GM12875 (cell line): ENCODE measurements around the gene PURA.
A peak's percentile ranks its signal among the peaks of the same experiment; 100 is the strongest.
"Not testable (repeated sequence)": the region's sequence is repeated elsewhere in the genome, so short reads cannot be mapped to it uniquely, and the experiment has no call there.

Experiments
- H3K4me3 ChIP-seq: one replicate; pipeline ENCODE4 v1.5.1; 2011; ENCODE audit warnings: low read depth, low read length, control low read depth
- TF ChIP-seq, protein P1 (sequence below): IDR thresholded peaks from 2 replicates; pipeline ENCODE4 v1.5.1; 2011; ENCODE audit warnings: low read depth, mild to moderate bottlenecking, control low read depth, inconsistent platforms, low read length, moderate library complexity, borderline replicate concordance; ENCODE audit not compliant: insufficient read depth

The PURA gene

DNA sequence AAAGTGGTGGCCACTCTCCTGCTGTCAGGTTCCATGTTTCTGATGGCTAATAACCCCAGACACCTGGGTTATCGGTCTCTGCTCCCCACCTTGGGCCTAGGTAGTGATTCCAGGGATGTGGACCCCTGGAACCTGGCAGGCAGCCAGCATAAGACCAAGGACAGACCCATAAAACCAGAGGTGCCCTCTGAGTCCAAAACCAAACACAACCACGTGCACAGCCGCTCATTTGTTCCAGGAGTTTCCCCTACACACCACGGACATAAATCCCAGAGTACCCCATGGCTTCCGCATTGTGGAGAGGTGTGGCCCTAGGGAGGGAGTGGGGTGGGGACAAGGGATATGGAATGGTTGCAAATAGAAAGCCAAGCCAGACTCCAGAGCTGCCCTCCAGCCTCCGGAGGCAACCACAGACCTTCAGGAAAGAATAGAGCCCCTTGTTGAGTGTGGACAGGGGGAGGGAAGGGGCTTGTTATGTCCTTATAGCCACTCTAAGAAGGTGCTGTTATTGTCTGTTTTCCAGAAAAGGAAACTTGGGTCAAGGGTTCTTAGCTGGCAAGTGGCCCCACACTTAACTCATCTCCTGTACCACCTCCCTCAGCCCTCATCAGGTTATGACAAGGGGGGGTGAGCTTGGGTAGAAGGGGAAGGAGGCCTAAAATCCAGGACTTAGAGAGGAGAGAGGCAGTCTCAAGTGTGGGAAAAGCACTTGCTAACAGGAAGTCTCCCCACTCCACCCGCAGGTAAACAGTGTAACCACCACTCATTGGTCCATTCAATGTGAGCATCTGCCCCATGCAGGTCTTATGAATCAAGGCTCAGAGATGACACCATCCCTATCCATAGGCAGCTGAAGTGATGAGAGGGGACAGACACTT, 37.5 kb downstream of the PURA start:
- TF ChIP-seq, protein P1, sequence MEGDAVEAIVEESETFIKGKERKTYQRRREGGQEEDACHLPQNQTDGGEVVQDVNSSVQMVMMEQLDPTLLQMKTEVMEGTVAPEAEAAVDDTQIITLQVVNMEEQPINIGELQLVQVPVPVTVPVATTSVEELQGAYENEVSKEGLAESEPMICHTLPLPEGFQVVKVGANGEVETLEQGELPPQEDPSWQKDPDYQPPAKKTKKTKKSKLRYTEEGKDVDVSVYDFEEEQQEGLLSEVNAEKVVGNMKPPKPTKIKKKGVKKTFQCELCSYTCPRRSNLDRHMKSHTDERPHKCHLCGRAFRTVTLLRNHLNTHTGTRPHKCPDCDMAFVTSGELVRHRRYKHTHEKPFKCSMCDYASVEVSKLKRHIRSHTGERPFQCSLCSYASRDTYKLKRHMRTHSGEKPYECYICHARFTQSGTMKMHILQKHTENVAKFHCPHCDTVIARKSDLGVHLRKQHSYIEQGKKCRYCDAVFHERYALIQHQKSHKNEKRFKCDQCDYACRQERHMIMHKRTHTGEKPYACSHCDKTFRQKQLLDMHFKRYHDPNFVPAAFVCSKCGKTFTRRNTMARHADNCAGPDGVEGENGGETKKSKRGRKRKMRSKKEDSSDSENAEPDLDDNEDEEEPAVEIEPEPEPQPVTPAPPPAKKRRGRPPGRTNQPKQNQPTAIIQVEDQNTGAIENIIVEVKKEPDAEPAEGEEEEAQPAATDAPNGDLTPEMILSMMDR: no peak
- no peak overlapping the region for H3K4me3 ChIP-seq

DNA sequence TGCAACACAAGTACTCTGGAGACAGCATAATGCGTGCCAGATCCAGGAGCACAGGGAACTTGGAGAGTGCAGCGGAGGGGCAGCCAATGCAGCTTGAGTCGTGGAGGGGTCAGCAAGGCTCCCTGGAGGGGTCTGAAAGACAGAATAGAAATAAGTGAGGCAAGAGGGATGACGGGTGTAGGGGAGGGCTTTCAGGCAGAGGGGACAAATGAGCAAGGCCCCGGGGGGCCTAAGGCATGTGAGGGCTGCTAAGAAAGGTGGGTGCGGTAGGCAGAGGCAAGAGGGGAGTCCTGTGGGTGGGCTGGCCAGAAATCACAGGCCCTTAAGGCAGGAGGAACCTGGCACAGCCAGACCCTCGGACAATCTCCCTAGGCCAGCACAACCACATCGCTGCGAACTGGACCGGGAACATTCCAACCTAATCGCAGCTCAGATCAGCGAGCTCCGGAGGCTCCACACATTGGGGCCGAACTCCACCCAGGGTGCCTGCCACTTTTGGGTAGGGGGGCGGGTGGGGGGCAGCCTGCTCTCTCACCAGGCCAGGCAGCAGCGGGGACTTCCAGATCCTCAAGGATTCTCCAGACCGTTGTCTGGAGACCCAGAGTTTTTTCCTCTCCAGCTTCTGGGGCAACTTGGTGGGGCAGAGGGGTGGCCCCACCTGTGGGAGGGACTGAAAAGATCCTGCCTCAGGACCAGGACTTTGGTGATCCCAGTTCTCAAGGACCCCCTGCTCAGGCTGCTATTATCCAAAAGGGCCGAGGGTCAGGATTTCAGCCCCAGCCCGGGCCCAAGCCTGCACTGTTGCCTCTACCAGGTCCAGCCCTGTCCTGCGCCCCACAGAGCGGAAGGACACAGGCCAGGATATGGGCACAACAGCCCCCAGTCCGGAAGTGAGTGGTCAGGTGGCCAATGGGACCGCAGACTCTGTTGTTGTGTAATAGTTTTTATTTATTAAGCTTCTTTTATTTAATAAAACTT, 38.4 kb downstream of the PURA start:
- TF ChIP-seq, protein P1: no peak
- H3K4me3 ChIP-seq: no peak overlapping the region

DNA sequence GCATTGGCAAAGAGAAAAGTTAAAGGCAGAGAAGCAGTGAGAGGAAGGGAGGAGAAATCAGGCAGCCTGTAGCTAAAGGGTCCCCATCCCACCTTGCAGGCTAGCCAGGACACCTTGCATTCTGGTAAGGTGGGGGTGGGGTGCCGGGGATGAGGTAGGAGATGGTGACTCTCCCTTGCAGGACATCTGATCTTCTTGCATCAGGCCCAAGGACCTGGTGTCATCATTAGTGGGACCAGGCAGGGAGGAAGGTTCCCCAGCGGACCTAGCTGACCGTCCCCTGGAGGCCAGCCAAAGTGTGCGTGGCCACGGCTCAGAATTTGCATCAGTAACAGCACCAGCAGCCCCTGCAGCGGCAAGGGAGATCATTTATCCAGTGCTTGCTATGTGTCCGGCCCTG, 39.3 kb downstream of the PURA start:
- H3K4me3 ChIP-seq: no peak overlapping the region
- TF ChIP-seq, protein P1: no peak

DNA sequence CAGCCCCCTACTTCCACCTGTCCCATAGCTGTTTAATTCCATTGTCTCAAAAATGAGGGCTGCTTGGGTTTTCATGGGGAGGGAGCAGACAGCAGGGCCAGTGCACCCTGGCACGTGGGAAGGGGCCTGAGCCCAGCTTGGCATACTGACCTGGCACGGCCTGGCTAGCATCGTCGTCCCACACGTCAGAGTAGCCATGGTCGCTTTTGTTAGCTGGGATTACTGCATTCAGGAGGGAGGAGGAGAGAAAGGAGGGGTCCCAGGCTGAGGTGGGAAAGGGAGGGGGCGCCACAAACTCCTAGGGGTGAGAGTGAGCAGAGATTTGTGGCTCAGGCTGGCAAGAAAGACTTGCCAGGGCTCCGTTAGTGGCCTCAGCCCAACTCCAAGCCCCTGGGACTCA, 40.0 kb downstream of the PURA start:
- TF ChIP-seq, protein P1: no peak
- no peak overlapping the region for H3K4me3 ChIP-seq

DNA sequence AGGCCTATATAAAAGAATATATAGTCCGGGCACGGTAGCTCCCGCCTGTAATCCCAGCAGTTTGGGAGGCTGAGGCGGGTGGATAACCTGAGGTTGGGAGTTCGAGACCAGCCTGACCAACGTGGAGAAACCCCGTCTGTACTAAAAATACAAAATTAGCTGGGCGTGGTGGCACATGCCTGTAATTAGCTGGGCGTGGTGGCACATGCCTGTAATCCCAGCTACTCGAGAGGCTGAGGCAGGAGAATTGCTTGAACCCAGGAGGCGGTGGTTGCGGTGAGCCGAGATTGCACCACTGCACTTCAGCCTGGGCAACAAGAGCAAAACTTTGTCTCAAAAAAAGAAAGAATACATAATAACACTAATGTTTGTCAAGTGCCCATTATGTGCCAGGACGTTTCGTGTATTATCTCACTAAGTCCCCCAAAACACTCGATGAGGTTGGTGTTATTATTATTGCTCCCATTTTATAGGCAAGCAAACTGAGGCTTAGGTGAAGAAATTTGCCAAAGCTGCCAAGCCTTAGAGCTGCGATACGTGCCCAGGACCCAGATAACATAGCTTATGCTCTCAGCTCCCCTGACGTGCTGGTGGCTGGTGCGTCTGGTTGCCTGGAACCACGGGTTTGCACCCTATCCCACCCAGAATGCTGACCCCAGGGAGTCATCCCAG, 40.9 kb downstream of the PURA start:
- not testable (repeated sequence) for H3K4me3 ChIP-seq

DNA sequence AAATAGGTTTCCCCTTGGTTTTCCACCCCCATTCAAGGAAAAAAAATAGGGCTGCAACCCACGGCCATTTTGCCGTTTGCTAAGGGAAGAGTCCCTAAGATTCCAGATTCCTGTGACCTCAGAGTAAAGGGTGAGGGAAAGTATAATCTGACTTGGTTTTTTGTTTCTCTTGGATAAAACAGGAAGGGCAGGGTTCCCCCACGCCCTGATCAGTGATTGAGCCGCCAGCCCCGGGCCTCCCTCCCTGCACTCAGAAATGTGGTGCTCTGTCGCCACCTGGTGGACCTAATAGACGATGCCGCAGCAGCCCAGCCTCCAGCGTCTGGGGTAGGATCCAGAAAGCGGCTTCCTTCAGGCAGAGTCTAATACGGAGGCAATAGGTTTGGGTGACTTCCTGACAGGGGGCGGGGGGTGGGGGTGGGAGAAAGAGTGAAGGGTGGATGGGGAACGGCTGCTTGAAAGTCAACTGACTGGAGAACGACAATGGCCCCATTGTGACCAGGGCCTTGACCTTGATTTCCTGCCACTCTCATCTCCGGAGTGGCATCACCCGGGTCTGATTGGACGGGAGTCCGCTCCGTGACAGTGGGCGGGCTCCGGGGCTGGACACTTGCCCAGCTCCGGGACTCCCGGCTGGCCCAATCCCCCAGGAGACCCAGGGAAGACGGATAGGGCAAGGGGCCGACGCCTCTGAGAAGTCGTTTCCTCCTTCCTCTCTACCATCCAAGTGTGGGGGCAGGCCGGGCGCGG, 43.3 kb downstream of the PURA start:
- peak overlapping the region; percentile 50 for H3K4me3 ChIP-seq
- TF ChIP-seq, protein P1: peak; percentile 82
